Measurements from ENCODE around the gene CISD2. TPM values are rescaled to one million over a fixed set of nuclear protein-coding genes. Genes with fewer than 3 reads are reported as not detected.

Gene CISD2
- total and polyA plus RNA-seq, 2 experiments from 2014 or later: 34.1 to 102 TPM

DNA sequence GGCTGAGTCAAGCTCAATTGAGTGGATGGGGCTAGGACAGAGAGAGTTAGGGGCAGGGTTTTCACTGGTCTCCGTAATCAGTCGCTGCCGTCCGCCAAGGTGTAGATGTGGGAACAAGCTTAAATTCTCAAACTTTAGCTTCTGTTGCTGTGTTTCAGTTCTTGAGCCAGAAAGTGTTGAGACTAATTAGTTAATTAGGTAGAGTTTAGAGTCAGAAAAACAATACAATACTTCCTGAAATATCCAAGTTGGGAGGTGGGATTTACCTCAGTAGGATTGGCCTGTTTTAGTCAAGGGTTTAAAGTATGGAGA, 40.3 kb upstream of the CISD2 start:
- H3K27me3 ChIP-seq (ENCODE audit: insufficient read depth): no peaks in the 10 kb centered on the region
- ATAC-seq (peak; percentile 36; the same call in 2 of the 3 replicates), DNase-seq (ENCODE audit: low spot score) (no peak)

DNA sequence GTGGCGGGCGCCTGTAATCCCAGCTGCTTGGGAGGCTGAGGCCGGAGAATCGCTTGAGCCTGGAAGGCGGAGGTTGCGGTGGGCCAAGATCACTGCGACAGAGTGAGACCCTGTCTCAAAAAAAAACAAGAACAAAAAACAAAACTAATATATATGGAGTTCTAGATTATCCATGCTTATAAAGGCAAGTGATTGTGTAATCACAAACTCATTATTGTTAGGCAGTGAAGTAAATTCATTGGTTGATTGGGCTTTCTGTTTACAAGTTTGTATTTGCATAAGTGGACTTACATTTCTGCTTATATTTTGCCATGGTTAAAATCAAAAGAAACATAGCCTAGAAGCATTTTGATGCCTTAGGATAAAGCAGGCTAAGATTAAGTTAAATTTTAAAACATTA, 39.0 kb upstream of the CISD2 start:
- Histone ChIP-seq H3K9me2 (ENCODE audit: insufficient read depth) (no peaks in the 10 kb centered on the region), H2AFZ (no peak overlapping the region), H4K20me1 (replicated peaks; ENCODE audit: insufficient read depth) (0 out of 2 replicates have a peak, but pooled peaks cover 1% of the 10 kb centered on the region), H3K27ac (ENCODE audit: low read depth) (peak overlapping the region; percentile 97), H3K36me3 (ENCODE audit: insufficient read depth) (no peaks in the 10 kb centered on the region), H3K4me2 (peak overlapping the region; percentile 72), H3F3A (replicated peaks; ENCODE audit: low read depth) (peaks cover 4% of the 10 kb centered on the region; the same call in 1 of the 2 replicates), H3K4me1 (ENCODE audit: insufficient read depth) (peaks cover 43% of the 10 kb centered on the region), H3K27me3 (ENCODE audit: insufficient read depth) (no peaks in the 10 kb centered on the region), H3K4me3 (peak overlapping the region; percentile 84), H3K79me2 (replicated peaks; ENCODE audit: insufficient read depth) (peaks cover 43% of the 10 kb centered on the region)
- DNase-seq (ENCODE audit: low spot score) (no peak), ATAC-seq (no peak)
- Mint-ChIP-seq H3K4me3 (no peak overlapping the region), H3K4me1 (peaks cover 33% of the 10 kb centered on the region), H3K27me3 (ENCODE audit: insufficient read depth, low read depth, poor library complexity) (peaks cover 13% of the 10 kb centered on the region), H3K27ac (no peak overlapping the region; the same call in 1 of the 2 replicates), H3K36me3 (ENCODE audit: low read depth) (no peaks in the 10 kb centered on the region), H3K9me3 (no peaks in the 10 kb centered on the region)
- TF ChIP-seq POLR2AphosphoS5 (IDR thresholded peaks at IDR 0.05; ENCODE audit: low read depth): no peak
- no peak for TF ChIP-seq STAT1 (IDR thresholded peaks at IDR 0.05; ENCODE audit: unreplicated experiment)
- TF ChIP-seq, protein P1, sequence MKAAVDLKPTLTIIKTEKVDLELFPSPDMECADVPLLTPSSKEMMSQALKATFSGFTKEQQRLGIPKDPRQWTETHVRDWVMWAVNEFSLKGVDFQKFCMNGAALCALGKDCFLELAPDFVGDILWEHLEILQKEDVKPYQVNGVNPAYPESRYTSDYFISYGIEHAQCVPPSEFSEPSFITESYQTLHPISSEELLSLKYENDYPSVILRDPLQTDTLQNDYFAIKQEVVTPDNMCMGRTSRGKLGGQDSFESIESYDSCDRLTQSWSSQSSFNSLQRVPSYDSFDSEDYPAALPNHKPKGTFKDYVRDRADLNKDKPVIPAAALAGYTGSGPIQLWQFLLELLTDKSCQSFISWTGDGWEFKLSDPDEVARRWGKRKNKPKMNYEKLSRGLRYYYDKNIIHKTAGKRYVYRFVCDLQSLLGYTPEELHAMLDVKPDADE (IDR thresholded peaks at IDR 0.05): no peak
- no peak for TF ChIP-seq JUNB (IDR thresholded peaks at IDR 0.05; ENCODE audit: unreplicated experiment)
- TF ChIP-seq, protein P2, sequence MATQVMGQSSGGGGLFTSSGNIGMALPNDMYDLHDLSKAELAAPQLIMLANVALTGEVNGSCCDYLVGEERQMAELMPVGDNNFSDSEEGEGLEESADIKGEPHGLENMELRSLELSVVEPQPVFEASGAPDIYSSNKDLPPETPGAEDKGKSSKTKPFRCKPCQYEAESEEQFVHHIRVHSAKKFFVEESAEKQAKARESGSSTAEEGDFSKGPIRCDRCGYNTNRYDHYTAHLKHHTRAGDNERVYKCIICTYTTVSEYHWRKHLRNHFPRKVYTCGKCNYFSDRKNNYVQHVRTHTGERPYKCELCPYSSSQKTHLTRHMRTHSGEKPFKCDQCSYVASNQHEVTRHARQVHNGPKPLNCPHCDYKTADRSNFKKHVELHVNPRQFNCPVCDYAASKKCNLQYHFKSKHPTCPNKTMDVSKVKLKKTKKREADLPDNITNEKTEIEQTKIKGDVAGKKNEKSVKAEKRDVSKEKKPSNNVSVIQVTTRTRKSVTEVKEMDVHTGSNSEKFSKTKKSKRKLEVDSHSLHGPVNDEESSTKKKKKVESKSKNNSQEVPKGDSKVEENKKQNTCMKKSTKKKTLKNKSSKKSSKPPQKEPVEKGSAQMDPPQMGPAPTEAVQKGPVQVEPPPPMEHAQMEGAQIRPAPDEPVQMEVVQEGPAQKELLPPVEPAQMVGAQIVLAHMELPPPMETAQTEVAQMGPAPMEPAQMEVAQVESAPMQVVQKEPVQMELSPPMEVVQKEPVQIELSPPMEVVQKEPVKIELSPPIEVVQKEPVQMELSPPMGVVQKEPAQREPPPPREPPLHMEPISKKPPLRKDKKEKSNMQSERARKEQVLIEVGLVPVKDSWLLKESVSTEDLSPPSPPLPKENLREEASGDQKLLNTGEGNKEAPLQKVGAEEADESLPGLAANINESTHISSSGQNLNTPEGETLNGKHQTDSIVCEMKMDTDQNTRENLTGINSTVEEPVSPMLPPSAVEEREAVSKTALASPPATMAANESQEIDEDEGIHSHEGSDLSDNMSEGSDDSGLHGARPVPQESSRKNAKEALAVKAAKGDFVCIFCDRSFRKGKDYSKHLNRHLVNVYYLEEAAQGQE (IDR thresholded peaks at IDR 0.05; ENCODE audit: unreplicated experiment): no peak
- no peak for TF ChIP-seq ZNF331 (CRISPR knock-in tag; IDR thresholded peaks at IDR 0.05; ENCODE audit: low read depth)
- TF ChIP-seq EZH2 (IDR thresholded peaks at IDR 0.05; ENCODE audit: low read depth, unreplicated experiment): no peak
- TF ChIP-seq ZNF114 (CRISPR knock-in tag; IDR thresholded peaks at IDR 0.05): no peak
- no peak for TF ChIP-seq EZH2phosphoT487 (IDR thresholded peaks at IDR 0.05; ENCODE audit: unreplicated experiment)
- no peak for TF ChIP-seq NANOG (IDR thresholded peaks at IDR 0.05; ENCODE audit: borderline replicate concordance)

More for the DNA sequence above, 40.3 kb upstream of the CISD2 start:
- Histone ChIP-seq H4K20me1 (replicated peaks; ENCODE audit: insufficient read depth) (peaks cover 15% of the 10 kb centered on the region), H2AFZ (no peak overlapping the region), H3F3A (replicated peaks; ENCODE audit: low read depth) (peaks cover 4% of the 10 kb centered on the region; the same call in 1 of the 2 replicates), H3K27ac (ENCODE audit: low read depth) (peak overlapping the region; percentile 97), H3K79me2 (replicated peaks; ENCODE audit: insufficient read depth) (peaks cover 56% of the 10 kb centered on the region), H3K36me3 (ENCODE audit: insufficient read depth) (no peaks in the 10 kb centered on the region; the same call in 1 of the 2 replicates), H3K4me1 (ENCODE audit: insufficient read depth) (peaks cover 56% of the 10 kb centered on the region), H3K4me3 (peak overlapping the region; percentile 84), H3K9me2 (ENCODE audit: insufficient read depth) (no peaks in the 10 kb centered on the region), H3K4me2 (peak overlapping the region; percentile 72)
- peaks cover 13% of the 10 kb centered on the region for H3K27me3 Mint-ChIP-seq (ENCODE audit: insufficient read depth, low read depth, poor library complexity)
- peaks cover 35% of the 10 kb centered on the region for H3K4me1 Mint-ChIP-seq
- H3K27ac Mint-ChIP-seq: no peak overlapping the region
- no peaks in the 10 kb centered on the region for H3K9me3 Mint-ChIP-seq
- no peak overlapping the region for H3K4me3 Mint-ChIP-seq
- TF ChIP-seq, protein P2 (IDR thresholded peaks at IDR 0.05; ENCODE audit: unreplicated experiment): no peak
- TF ChIP-seq EZH2phosphoT487 (IDR thresholded peaks at IDR 0.05; ENCODE audit: unreplicated experiment): no peak
- TF ChIP-seq ZNF114 (CRISPR knock-in tag; IDR thresholded peaks at IDR 0.05): no peak
- TF ChIP-seq POLR2AphosphoS5 (IDR thresholded peaks at IDR 0.05; ENCODE audit: low read depth): no peak
- no peak for TF ChIP-seq CREB1 (CRISPR knock-in tag; IDR thresholded peaks at IDR 0.05; ENCODE audit: low read depth)
- TF ChIP-seq NANOG (IDR thresholded peaks at IDR 0.05; ENCODE audit: borderline replicate concordance): no peak
- TF ChIP-seq, protein P1 (IDR thresholded peaks at IDR 0.05): no peak
- peaks cover 5% of the 10 kb centered on the region; the same call in 2 of the 3 replicates for H3K36me3 Mint-ChIP-seq (ENCODE audit: low read depth)
